A549 (cell line): Measurements from ENCODE around the gene SLC27A2.

Experiments
- BHLHE40 ChIP-seq: IDR thresholded peaks from 2 replicates; pipeline ENCODE4 v1.6.1; 2012; ENCODE audit warnings: low read depth, low read length, inconsistent platforms
- CEBPB ChIP-seq, 2 experiments: fragments of >200 bp in 1 of 2; sonication (Bioruptor Twin) in 1 of 2; formaldehyde crosslinking in 1 of 2; IDR thresholded peaks; 2 replicates each; pipeline ENCODE4 v1.6.1; 2012 to 2016
- CHD4 ChIP-seq: fragments of 200-600 bp; sonication (generic); IDR thresholded peaks from 2 replicates; pipeline ENCODE4 v1.6.1; 2016; ENCODE audit warnings: antibody characterized with exemption, mild to moderate bottlenecking, borderline replicate concordance
- EP300 ChIP-seq, 2 experiments: fragments of >200 bp; sonication (Bioruptor Twin); formaldehyde crosslinking; IDR thresholded peaks; 2 replicates in 1 of 2; 3 replicates in 1 of 2; pipeline ENCODE4 v1.6.1; 2016 to 2017
- HDAC2 ChIP-seq: fragments of 200-600 bp; sonication (generic); IDR thresholded peaks from 2 replicates; pipeline ENCODE4 v1.6.1; 2016
- JUNB ChIP-seq: fragments of >200 bp; sonication (Bioruptor Twin); formaldehyde crosslinking; IDR thresholded peaks from 2 replicates; pipeline ENCODE4 v1.6.1; 2016
- POLR2A ChIP-seq: IDR thresholded peaks from 2 replicates; pipeline ENCODE4 v1.6.1; 2012; ENCODE audit warnings: mild to moderate bottlenecking, low read length
- RAD21 ChIP-seq, 2 experiments: fragments of >200 bp in 1 of 2; sonication (Bioruptor Twin) in 1 of 2; formaldehyde crosslinking in 1 of 2; IDR thresholded peaks in 1 of 2; conservative IDR thresholded peaks in 1 of 2; 2 replicates in 1 of 2; 3 replicates in 1 of 2; pipeline ENCODE4 v1.6.1; 2012 to 2018; ENCODE audit warnings: inconsistent platforms in 1 of 2
- RCOR1 ChIP-seq: fragments of 150-350 bp; IDR thresholded peaks from 2 replicates; pipeline ENCODE4 v1.6.1; 2014; ENCODE audit warnings: antibody characterized with exemption, low read length, low read depth
- TF ChIP-seq, protein P1 (sequence below): fragments of >200 bp; sonication (Bioruptor Twin); formaldehyde crosslinking; IDR thresholded peaks from 3 replicates; pipeline ENCODE4 v1.5.1; 2016
- TF ChIP-seq, protein P2 (sequence below): IDR thresholded peaks from 2 replicates; pipeline ENCODE4 v1.6.1; 2012
- TF ChIP-seq, protein P3 (sequence below): fragments of 450-650 bp; IDR thresholded peaks from 2 replicates; pipeline ENCODE4 v1.6.1; 2014; ENCODE audit warnings: antibody characterized with exemption
- TF ChIP-seq, protein P4 (sequence below): fragments of 200-600 bp; sonication (generic); IDR thresholded peaks from 2 replicates; pipeline ENCODE4 v1.6.1; 2016; ENCODE audit warnings: antibody characterized with exemption, mild to moderate bottlenecking, moderate library complexity

DNA sequence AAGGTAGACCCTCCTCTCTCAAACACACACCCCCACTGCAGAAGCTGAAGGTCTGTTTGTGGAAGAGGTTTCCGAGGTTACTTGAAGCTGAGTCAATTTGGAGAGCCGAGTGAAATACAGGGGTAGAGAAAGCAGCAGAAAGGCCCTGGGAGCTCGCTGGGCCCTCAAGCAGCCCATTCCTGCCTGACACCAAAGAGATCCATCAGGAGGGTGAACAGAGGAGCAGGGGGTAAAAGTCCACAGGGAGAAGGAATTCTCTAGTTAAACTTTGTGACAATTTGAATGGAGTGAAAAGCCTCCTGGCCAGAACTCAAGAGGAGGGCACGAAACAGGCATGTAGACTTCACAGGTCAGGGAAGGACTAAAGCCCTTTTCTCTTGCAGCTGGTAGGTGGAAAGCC is 13.6 kb upstream of the SLC27A2 start:
- TF ChIP-seq EP300 (IDR thresholded peaks at IDR 0.05), result no peak
- TF ChIP-seq, protein P1, sequence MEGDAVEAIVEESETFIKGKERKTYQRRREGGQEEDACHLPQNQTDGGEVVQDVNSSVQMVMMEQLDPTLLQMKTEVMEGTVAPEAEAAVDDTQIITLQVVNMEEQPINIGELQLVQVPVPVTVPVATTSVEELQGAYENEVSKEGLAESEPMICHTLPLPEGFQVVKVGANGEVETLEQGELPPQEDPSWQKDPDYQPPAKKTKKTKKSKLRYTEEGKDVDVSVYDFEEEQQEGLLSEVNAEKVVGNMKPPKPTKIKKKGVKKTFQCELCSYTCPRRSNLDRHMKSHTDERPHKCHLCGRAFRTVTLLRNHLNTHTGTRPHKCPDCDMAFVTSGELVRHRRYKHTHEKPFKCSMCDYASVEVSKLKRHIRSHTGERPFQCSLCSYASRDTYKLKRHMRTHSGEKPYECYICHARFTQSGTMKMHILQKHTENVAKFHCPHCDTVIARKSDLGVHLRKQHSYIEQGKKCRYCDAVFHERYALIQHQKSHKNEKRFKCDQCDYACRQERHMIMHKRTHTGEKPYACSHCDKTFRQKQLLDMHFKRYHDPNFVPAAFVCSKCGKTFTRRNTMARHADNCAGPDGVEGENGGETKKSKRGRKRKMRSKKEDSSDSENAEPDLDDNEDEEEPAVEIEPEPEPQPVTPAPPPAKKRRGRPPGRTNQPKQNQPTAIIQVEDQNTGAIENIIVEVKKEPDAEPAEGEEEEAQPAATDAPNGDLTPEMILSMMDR, result no peak
- TF ChIP-seq BHLHE40, result no peak
- no peak for TF ChIP-seq POLR2A
- no peak for TF ChIP-seq RCOR1
- no peak for TF ChIP-seq RAD21 (conservative IDR thresholded peaks at IDR 0.05 in 1 of 2, IDR thresholded peaks at IDR 0.05 in 1 of 2)
- TF ChIP-seq JUNB, result no peak
- TF ChIP-seq HDAC2, result no peak
- TF ChIP-seq, protein P2, sequence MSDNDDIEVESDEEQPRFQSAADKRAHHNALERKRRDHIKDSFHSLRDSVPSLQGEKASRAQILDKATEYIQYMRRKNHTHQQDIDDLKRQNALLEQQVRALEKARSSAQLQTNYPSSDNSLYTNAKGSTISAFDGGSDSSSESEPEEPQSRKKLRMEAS, result no peak
- TF ChIP-seq, protein P3, sequence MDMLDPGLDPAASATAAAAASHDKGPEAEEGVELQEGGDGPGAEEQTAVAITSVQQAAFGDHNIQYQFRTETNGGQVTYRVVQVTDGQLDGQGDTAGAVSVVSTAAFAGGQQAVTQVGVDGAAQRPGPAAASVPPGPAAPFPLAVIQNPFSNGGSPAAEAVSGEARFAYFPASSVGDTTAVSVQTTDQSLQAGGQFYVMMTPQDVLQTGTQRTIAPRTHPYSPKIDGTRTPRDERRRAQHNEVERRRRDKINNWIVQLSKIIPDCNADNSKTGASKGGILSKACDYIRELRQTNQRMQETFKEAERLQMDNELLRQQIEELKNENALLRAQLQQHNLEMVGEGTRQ, result no peak
- TF ChIP-seq, protein P4, sequence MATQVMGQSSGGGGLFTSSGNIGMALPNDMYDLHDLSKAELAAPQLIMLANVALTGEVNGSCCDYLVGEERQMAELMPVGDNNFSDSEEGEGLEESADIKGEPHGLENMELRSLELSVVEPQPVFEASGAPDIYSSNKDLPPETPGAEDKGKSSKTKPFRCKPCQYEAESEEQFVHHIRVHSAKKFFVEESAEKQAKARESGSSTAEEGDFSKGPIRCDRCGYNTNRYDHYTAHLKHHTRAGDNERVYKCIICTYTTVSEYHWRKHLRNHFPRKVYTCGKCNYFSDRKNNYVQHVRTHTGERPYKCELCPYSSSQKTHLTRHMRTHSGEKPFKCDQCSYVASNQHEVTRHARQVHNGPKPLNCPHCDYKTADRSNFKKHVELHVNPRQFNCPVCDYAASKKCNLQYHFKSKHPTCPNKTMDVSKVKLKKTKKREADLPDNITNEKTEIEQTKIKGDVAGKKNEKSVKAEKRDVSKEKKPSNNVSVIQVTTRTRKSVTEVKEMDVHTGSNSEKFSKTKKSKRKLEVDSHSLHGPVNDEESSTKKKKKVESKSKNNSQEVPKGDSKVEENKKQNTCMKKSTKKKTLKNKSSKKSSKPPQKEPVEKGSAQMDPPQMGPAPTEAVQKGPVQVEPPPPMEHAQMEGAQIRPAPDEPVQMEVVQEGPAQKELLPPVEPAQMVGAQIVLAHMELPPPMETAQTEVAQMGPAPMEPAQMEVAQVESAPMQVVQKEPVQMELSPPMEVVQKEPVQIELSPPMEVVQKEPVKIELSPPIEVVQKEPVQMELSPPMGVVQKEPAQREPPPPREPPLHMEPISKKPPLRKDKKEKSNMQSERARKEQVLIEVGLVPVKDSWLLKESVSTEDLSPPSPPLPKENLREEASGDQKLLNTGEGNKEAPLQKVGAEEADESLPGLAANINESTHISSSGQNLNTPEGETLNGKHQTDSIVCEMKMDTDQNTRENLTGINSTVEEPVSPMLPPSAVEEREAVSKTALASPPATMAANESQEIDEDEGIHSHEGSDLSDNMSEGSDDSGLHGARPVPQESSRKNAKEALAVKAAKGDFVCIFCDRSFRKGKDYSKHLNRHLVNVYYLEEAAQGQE, result no peak
- no peak for TF ChIP-seq CHD4
- TF ChIP-seq CEBPB (IDR thresholded peaks at IDR 0.05), result no peak
